ENCODE data around the gene PC. TPM values are rescaled to one million over a fixed set of nuclear protein-coding genes. Genes with fewer than 3 reads are reported as not detected.

Gene PC
- total RNA-seq, 4 donors from 2014 or later: 7.3 to 22.5 (median 17.4) TPM

GRCh38 chr11:66956689-66957290 is 1.4 kb downstream of the PC start:
- H3K4me3 ChIP-seq (ENCODE audit: low read depth, poor library complexity, severe bottlenecking): no peak overlapping the region
- TF ChIP-seq CTCF (IDR thresholded peaks at IDR 0.05) (no peak), POLR2A (IDR thresholded peaks at IDR 0.05) (no peak)
- 74 to 77% methylated on average over 7 of the region's 7 CpGs for WGBS, 2 donors
- intact Hi-C loops (cut with DNase I; ENCODE audit: low total_unique reads): no loop called here
- no peak for DNase-seq (ENCODE audit: low spot score in 2 of 2)

GRCh38 chr11:66953081-66953833 is 4.9 kb downstream of the PC start:
- 85 to 86% methylated on average over 13 of the region's 13 CpGs for WGBS, 2 donors
- TF ChIP-seq POLR2A (IDR thresholded peaks at IDR 0.05): no peak
- TF ChIP-seq CTCF (IDR thresholded peaks at IDR 0.05): no peak
- intact Hi-C loops (cut with DNase I; ENCODE audit: low total_unique reads): no loop called here

GRCh38 chr11:66951927-66952337 is 6.3 kb downstream of the PC start:
- intact Hi-C loops (cut with DNase I; ENCODE audit: low total_unique reads): no loop called here
- no peak for DNase-seq (ENCODE audit: low spot score in 2 of 2)
- WGBS, 2 donors: 48 to 65% methylated on average over 7 of the region's 7 CpGs
- no peak for TF ChIP-seq POLR2A (IDR thresholded peaks at IDR 0.05)
- H3K4me3 ChIP-seq (ENCODE audit: low read depth, poor library complexity, severe bottlenecking): no peak overlapping the region

More at GRCh38 chr11:66953081-66953833, 4.9 kb downstream of the PC start:
- DNase-seq (ENCODE audit: low spot score in 2 of 2): no peak
- H3K4me3 ChIP-seq (ENCODE audit: low read depth, poor library complexity, severe bottlenecking): no peak overlapping the region

- intact Hi-C loops (cut with DNase I; ENCODE audit: low total_unique reads): no loop called here
- TF ChIP-seq CTCF (IDR thresholded peaks at IDR 0.05) (no peak), POLR2A (IDR thresholded peaks at IDR 0.05) (no peak)
- 94 to 97% methylated on average over 10 of the region's 10 CpGs for WGBS, 2 donors
- no peak overlapping the region for H3K4me3 ChIP-seq (ENCODE audit: low read depth, poor library complexity, severe bottlenecking)
- DNase-seq (ENCODE audit: low spot score in 2 of 2): no peak
Measured at GRCh38 chr11:66951135-66951534, 7.0 kb downstream of the PC start.

- 47 to 55% methylated on average over 8 of the region's 8 CpGs for WGBS, 2 donors
- no peak for TF ChIP-seq CTCF (IDR thresholded peaks at IDR 0.05)
- no peak for TF ChIP-seq POLR2A (IDR thresholded peaks at IDR 0.05)
- H3K4me3 ChIP-seq (ENCODE audit: low read depth, poor library complexity, severe bottlenecking): no peak overlapping the region
- peak; percentile 46 to 88 for DNase-seq (ENCODE audit: low spot score in 2 of 2)
- intact Hi-C loops (cut with DNase I; ENCODE audit: low total_unique reads): no loop called here
Measured at GRCh38 chr11:66950112-66950535, 8.1 kb downstream of the PC start.

- WGBS, 2 donors: 92 to 94% methylated on average over 5 of the region's 5 CpGs
Measured at GRCh38 chr11:66938582-66939135, 19.5 kb downstream of the PC start.

More at GRCh38 chr11:66938582-66939135, 19.5 kb downstream of the PC start:
- H3K4me3 ChIP-seq (ENCODE audit: low read depth, poor library complexity, severe bottlenecking): no peak overlapping the region
- DNase-seq (ENCODE audit: low spot score in 2 of 2): no peak
- intact Hi-C loops (cut with DNase I; ENCODE audit: low total_unique reads): no loop called here
- TF ChIP-seq POLR2A (IDR thresholded peaks at IDR 0.05): no peak
- no peak for TF ChIP-seq CTCF (IDR thresholded peaks at IDR 0.05)

Measured in lower leg skin (tissue), 4 donors.